Stimulated activated CD4-positive, alpha-beta T cell treated with anti-CD3 and anti-CD28 coated beads, Interleukin-1b, Interleukin-23, amount 100 ng/mL, for 4 hours (primary cell): ENCODE data around the gene OR2A7.
"Not testable (repeated sequence)": the region's sequence is repeated elsewhere in the genome, so short reads cannot be mapped to it uniquely, and the experiment has no call there.

Source experiments
- DNase-seq, 2 donors: peaks; one replicate each; pipeline ENCODE4 v3.0.0-alpha.2; 2020; ENCODE audit warnings: low read depth in 2 of 2

OR2A7 gene

DNA sequence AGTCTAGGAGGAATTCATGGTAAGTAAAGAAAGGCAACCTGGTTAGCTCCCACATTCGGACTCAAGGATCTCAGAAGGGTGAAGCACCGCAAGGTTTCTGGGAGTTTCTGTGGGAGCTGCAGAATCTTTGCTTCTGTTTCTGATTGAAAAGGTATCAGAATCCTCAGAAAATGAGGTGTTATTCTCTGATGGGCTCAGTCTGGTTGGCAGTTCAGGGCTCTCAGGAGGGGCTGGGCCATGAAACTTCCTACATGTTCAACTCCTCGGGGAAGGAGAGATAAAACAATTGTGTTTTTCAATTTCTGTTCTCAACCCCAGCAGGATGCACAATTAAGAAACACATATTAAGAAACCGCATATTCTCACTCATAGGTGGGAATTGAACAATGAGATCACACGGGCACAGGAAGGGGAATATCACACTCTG is 9.1 kb downstream of the OR2A7 start:
- DNase-seq = no peak

DNA sequence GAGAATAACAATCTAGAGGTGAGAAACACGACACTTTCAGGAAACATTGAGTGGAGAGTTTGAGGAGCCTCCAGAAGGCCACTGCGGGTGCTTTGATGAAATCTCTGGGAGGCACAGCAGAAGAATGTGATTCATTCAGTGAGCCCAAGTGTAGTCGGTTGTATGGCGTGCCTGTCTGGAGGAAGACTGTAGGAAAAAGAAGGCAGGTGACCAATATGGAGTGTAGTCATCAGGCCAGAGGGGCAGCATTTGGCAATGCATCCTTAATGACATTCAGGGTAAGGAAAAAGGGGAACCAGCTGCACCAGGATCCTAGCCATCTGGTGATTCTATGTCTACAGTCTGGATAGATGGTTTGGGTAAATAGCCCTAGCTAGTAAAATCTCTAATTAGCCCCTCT is 12.3 kb downstream of the OR2A7 start:
- DNase-seq = not testable (repeated sequence)

DNA sequence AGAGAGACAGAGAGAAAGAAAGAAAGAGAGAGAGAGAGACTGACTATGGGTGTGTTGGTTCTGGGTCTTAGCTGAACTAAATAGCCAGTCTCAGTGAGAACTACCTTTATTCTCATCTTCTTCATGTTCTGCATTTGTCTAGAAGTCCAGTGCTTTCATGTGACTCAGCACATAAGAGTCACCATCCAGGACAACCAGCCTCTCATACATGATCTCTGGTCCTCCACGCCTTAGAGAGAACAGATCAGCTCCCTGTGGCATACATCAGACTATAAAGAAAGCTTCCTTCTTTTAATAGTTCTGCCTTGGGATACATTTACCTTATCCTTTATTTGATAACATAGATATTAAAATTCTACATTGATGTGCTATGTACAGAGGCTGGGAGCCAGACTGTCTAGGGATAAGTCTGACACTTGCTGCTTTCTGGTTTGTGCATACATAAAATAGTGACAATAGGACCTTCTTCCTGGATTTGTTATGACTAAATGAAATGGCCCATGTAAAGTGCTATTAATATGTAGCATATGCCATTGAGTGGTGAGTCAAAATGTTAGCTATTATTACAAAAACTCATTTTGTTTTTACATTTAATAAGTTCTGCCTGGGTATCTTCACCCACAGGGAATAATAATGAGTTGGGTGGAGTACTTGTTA is 16.8 kb downstream of the OR2A7 start:
- not testable (repeated sequence) for DNase-seq

GRCh38 chr7:144246967-144247366 is 17.6 kb downstream of the OR2A7 start:
- DNase-seq = not testable (repeated sequence)

DNA sequence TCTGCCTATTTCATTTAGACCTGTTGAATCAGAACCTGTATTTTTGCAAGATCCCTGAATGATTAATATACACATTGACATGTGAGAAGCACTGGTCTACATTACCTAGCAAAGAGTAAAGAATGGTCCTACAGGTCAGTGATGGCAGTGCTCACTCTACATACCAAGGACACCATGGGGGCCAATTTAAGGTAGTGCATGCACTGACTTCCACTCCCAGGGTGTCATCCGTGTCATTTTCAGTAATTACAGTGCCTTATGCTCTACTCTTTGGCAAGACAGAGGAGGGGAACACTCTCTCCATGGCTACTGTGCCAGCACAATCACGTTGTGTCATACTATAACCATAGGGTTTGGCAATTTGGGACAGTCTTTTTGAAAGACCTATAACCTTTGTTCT is 19.2 kb downstream of the OR2A7 start:
- not testable (repeated sequence) for DNase-seq

- DNase-seq = not testable (repeated sequence)
Observed at GRCh38 chr7:144239365-144239764, 25.2 kb downstream of the OR2A7 start, which contains the start of gene OR2A42. Gene OR2A42 (minus strand): TSS chr7:144239605. CDS start chr7:144232843, 6,762 bp downstream.

DNA sequence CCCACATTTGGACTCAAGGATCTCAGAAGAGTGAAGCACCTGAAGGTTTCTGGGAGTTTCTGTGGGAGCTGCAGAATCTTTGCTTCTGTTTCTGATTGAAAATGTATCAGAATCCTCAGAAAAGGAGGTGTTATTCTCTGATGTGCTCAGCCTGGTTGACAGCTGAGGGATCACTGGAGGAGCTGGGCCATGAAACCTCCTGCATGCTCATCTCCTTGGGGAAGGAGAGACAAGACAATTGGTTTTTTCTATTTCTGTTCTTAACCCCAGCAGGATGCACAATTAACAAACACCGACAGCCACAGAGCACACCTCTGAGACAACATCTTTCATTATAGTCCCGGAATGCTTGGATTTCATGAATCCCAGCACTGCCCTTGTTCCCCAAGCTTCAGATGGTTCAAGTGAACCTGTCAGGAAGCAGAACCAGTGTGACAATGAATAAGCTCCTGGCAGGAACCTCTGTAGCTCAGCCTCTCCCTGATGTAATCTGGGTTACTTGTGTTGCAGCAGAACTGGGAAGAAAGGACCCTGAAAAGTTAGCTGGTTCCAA is 26.0 kb downstream of the OR2A7 start:
- DNase-seq = not testable (repeated sequence)

DNA sequence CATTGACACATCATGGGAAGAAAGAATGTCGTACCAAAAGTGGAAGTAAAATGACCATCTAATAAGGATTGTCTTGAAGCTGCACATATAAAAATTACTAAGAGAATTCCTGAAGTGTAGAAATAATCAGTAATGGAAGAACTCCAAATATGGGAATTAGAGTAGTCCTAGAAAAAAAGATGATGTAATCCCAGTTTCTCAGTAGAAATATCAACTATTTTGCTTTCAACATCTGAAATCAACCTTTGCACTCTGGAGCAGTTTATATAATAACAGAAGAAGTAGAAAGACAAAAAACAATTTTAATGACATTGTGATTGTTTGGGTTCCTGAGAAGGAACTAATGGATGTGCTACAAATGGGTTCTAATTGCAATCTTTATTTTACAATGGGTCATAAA is 31.6 kb downstream of the OR2A7 start:
- not testable (repeated sequence) for DNase-seq

DNA sequence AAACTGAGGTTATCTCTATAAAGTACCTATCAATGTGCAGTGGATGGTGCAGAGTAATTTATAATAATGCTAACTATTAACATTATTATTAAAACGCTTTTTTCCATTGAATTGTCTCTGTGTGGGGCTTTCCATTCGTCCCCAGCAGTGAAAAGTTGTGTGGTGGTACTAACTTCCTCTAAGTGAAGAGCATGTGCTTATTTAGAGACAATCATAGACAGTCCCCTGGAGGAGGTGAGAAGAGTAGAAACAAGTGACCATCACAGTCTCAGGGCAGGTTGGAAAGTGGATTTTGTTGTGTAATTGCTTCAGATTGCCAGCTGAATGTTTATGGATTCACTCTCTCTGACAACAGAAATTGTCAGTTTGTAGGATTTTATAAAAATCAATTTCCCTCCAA is 33.6 kb downstream of the OR2A7 start:
- not testable (repeated sequence) for DNase-seq

DNA sequence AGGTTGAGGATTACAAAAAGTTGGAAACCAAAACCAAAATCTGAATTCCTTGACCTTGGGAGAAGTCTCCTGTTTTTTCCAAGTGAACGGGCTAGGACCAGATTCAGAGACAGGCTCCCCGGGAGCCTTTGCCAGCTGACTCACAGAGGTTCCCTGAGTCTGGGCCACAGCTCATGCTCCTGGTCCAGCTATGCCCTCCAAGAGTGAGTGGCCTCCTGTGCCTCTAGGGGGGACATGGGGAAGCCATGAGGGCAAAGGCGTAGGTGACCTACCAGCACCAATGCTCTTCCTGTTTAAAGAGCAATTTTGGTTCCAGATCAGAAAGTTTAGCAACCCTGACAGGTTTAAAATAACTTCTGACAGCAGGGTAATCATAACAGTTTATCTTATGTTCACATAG is 35.8 kb downstream of the OR2A7 start:
- not testable (repeated sequence) for DNase-seq

DNA sequence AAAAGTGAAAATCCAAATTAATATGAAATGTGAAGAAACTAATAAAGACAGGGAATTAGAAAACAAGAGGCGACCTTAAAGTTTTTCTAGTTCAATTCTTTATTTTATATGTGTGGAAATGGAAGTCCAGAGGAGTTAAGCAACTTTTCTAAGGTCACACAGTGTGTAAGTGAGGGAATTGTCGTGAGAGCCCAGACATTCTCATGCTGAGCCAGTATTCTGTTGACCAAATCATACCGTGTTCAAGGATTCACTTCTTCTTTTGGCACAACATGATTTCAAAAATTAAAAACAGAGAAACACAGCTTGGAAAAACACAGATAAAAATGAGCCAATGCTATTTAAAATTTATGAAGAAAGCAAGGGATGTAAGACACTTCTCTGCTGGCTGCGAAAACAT is 37.7 kb downstream of the OR2A7 start:
- DNase-seq = not testable (repeated sequence)

- DNase-seq = not testable (repeated sequence)
Observed at GRCh38 chr7:144223675-144224074, 40.9 kb downstream of the OR2A7 start.

GRCh38 chr7:144220531-144220930 is 44.1 kb downstream of the OR2A7 start:
- DNase-seq = not testable (repeated sequence)

GRCh38 chr7:144219149-144219548 is 45.4 kb downstream of the OR2A7 start:
- not testable (repeated sequence) for DNase-seq

GRCh38 chr7:144218581-144218980 is 46.0 kb downstream of the OR2A7 start:
- DNase-seq = not testable (repeated sequence)

GRCh38 chr7:144217200-144217599 is 47.4 kb downstream of the OR2A7 start:
- DNase-seq = not testable (repeated sequence)
